Bronchial epithelial cell (primary cell): ENCODE results near the gene NBPF11. TPM values are rescaled to one million over a fixed set of nuclear protein-coding genes. Genes with fewer than 3 reads are reported as not detected.
"Not testable (repeated sequence)": the region's sequence is repeated elsewhere in the genome, so short reads cannot be mapped to it uniquely, and the experiment has no call there.

ENCODE experiments used
- DNase-seq: peaks from one replicate; pipeline ENCODE4 v3.0.0-alpha.2; 2010; ENCODE audit warnings: low read depth
- FAIRE-seq: peaks from 2 replicates; lab custom pipeline; 2011; peaks lifted over from hg19 to GRCh38; lab: Jason Lieb, UNC
- H3K27me3 ChIP-seq: 2 replicates; pipeline ENCODE4 v1.5.1; 2011; ENCODE audit warnings: low read length; ENCODE audit not compliant: control insufficient read depth, insufficient read depth
- H3K36me3 ChIP-seq: 2 replicates; pipeline ENCODE4 v1.5.1; 2011; ENCODE audit warnings: low read length; ENCODE audit not compliant: control insufficient read depth, insufficient read depth
- H3K4me3 ChIP-seq: 2 replicates; pipeline ENCODE4 v1.5.1; 2011; ENCODE audit warnings: mild to moderate bottlenecking, low read depth, low read length, control low read depth
- total RNA-seq: library from RNA; depleted of rRNA; stranded (reverse); fragments of >200 nt; gene quantifications from 2 replicates; pipeline ENCODE4 v1.2.1, GENCODE V29; 2014

Gene NBPF11
- total RNA-seq, 1 donor from 2014 or later = 5.8 TPM

DNA sequence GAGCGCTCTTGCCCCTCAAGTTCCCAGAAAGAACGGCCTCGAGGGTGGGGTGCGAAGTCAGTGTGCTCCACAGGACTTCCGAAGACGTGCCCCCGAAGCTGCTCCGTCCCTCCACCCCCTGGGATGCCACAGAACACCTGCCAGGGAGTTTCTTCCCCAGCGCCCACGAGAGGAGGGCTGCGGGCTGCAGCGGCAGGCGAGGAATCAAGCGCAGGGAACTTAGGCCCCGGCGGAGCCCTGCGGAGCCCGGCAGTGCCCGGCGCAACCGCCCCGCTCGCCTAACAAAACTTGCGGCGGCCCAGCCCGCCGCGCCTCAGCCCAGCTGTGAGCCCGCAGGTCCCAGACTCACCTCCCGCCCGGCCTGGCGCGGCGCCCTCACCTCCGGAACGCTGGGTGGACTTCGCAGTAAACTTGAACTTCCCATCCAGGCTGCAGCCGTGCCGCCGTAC, 686 bp downstream of the NBPF11 start:
- FAIRE-seq, H3K36me3 ChIP-seq, DNase-seq, H3K27me3 ChIP-seq: not testable (repeated sequence)
- H3K4me3 ChIP-seq = peak overlapping the region; percentile 51

- not testable (repeated sequence) for H3K27me3 ChIP-seq, H3K36me3 ChIP-seq, FAIRE-seq
- H3K4me3 ChIP-seq = peak overlapping the region; percentile 51
- peak; percentile 57 for DNase-seq
These were observed 1.1 kb downstream of the NBPF11 start for GRCh38 chr1:148150945-148151344.

- not testable (repeated sequence) for H3K36me3 ChIP-seq, FAIRE-seq, H3K4me3 ChIP-seq, H3K27me3 ChIP-seq, DNase-seq
These were observed 2.1 kb downstream of the NBPF11 start for GRCh38 chr1:148150014-148150413.

GRCh38 chr1:148149050-148149815, 2.8 kb downstream of the NBPF11 start:
- H3K4me3 ChIP-seq, H3K36me3 ChIP-seq, FAIRE-seq, H3K27me3 ChIP-seq, DNase-seq: not testable (repeated sequence)

DNA sequence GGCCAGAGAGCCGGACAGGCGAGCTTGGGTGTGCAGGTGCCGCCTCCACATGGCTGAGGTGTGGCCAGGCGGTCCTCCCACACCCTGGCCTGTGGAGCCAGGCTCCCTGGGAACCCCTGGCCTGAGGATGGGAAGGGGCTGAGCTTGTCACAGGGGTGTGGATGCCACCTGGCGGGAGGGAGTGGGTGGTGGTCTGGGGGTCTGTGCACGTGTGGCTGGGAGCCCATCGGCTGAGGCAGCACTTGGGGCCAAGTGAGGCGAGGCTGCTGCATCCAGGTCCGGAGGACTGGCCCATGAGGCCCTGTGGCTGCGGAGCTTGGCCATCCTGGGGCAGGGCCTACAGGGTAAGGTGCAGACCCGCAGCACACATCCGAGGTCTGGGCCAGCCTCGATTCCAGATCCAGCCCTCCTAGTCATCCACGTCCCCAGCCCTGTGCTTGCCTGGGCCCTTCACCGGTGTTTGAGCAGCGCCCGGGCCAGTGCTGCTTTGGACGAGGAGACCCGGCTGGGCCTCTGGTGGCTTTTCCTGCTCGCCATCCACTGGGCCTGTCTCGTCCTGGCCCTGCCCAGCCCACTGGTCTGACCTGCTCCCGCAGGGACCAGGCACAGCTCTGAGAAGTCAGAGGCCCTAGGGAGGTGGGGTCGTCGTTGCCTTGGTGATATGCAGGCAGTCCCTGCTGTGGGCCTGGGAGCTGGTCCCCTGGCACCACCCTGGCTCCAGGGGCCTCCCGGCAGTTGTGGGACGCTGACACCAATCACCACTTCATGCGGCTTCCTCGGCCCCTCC, 4.8 kb downstream of the NBPF11 start:
- not testable (repeated sequence) for DNase-seq, H3K27me3 ChIP-seq, FAIRE-seq, H3K36me3 ChIP-seq, H3K4me3 ChIP-seq

GRCh38 chr1:148146191-148146997, 5.7 kb downstream of the NBPF11 start:
- not testable (repeated sequence) for H3K4me3 ChIP-seq, FAIRE-seq, DNase-seq, H3K27me3 ChIP-seq, H3K36me3 ChIP-seq

DNA sequence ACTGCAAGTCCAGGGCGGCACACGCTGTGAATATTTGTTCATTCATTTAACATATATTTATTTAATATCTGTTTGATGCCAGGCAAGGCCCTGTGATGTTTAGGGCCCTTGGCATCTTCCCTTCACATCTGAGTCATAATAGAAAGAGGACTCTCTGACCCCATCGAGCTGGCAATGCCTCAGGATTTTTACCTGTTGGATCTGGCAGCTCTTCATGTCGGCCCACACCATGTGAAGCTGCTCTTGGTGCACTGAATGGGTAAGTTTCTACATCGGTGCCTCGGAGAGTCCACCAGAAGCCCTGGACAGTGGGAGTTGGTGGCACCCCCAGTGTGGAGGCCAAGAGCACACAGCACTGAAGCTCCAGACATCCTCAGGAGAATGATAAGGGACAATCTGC, 8.9 kb downstream of the NBPF11 start:
- not testable (repeated sequence) for DNase-seq, FAIRE-seq, H3K36me3 ChIP-seq, H3K27me3 ChIP-seq, H3K4me3 ChIP-seq

DNA sequence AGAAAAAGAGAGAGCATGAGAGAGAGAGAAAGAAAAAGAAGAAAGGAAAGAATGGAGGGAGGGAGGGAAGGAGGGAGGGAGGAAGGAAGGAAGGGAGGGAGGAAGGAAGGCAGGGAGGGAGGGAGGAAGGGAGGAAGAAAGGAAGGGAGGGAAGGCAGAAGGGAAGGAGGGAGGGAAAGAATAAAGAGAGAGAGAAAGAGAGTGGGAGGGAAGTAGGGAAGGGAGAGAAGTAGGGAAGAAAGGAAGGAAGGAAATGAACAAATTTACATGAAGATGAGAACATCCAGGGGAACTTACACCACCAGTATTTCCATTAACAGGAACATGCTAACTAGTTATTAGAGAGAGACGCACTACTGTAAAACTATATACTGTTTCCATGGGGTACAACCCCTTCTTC, 10.1 kb downstream of the NBPF11 start:
- H3K36me3 ChIP-seq, H3K27me3 ChIP-seq, DNase-seq, FAIRE-seq, H3K4me3 ChIP-seq: not testable (repeated sequence)

DNA sequence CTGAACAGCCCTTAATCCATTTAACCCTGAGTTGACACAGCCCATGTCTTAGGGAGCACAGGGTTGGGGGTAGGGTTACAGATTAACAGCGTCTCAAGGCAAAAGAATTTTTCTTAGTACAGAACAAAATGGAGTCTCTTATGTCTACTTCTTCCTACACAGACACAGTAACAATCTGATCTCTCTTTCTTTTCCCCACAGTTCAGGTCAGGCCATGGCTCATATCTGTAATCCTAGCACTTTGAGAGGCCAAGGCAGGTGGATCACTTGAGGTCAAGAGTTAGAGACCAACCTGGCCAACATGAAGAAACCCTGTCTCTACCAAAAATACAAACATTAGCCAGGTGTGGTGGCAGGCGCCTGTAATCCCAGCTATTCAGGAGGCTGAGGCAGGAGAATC, 13.5 kb downstream of the NBPF11 start:
- not testable (repeated sequence) for DNase-seq, FAIRE-seq, H3K4me3 ChIP-seq, H3K27me3 ChIP-seq, H3K36me3 ChIP-seq

- H3K27me3 ChIP-seq, H3K4me3 ChIP-seq, H3K36me3 ChIP-seq, DNase-seq, FAIRE-seq: not testable (repeated sequence)
These were observed 29.7 kb downstream of the NBPF11 start for GRCh38 chr1:148122341-148122740.
